ENCODE results near the gene KIF17. TPM values are rescaled to one million over a fixed set of nuclear protein-coding genes. Genes with fewer than 3 reads are reported as not detected.

KIF17 gene
- total and polyA plus RNA-seq, 4 experiments from 2014 or later: not detected

DNA sequence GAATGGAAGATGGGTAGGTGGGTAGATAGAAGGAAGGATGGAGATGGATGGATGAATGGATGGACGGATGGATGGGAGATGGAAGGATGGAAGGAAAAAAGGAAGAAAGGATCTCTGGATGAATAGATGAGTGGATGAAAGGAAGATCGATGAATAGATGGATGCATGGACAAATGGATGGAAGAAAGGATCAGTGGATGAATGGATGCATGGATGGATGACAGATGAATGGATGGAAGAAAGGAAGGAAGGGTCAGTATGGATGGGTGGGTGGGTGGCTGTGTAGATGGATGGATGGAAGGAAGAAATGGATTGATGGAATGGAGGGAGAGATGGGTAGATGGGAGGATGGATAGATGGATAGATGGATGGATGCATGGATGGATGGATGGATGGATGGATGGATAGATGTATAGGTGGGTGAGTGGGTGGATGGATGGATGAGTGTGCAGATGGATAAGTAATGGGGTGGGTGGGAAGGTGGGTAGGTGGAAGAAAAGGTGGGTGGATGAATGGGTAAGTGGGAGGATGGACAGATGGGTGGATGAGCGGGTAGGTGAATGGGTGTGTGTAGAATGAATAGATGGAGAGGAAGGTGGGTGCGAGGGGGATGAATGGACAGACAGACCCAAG, 14.6 kb downstream of the KIF17 start:
- no peaks in the 10 kb centered on the region for H3K36me3 Mint-ChIP-seq

DNA sequence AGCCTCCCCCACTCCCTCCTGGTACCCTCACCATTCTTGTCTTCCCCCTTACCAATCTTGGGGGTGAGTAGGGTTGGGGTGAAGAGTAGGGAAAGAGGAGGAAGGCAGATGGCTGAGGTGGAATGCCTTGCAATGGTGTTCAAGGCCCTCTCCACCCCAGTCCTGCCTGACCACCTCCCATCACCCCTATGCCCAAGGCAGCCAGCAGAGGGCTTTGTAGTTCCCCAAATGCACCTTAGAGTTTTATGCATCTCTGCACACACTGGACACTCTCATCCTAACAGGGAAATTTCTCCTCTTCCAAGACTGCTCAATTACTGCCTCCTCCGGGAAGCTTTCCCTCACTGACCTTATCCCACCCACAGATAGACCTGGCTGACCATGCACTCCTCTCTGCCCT, 15.4 kb downstream of the KIF17 start:
- ChIA-PET CTCF (ENCODE audit: partially characterized antibody) (interaction anchor here (0.9 kb wide), 1 partner anchor 493 kb away, joined by 5 read pairs; no protein-coding TSS in a partner anchor), POLR2A (ENCODE audit: partially characterized antibody) (no interaction called here)
- peaks cover 0 to 3% of the 10 kb centered on the region in 2 donors for H3K27me3 Mint-ChIP-seq
- no peak overlapping the region for H3K4me3 Mint-ChIP-seq
- no peak overlapping the region for H3K4me3 ChIP-seq (ENCODE audit: low read length in 2 of 2)
- H3K4me1 Mint-ChIP-seq: peaks cover 0 to 1% (median under 1%) of the 10 kb centered on the region in 4 donors
- no peaks in the 10 kb centered on the region for H3K36me3 ChIP-seq (ENCODE audit: insufficient read depth, low read length)
- H3K36me3 Mint-ChIP-seq: no peaks in the 10 kb centered on the region
- H3K4me1 ChIP-seq (ENCODE audit: insufficient read depth, low read length): no peaks in the 10 kb centered on the region
- H3K27ac Mint-ChIP-seq: no peak overlapping the region
- no peaks in the 10 kb centered on the region for H3K27me3 ChIP-seq (ENCODE audit: insufficient read depth, low read length)
- no peaks in the 10 kb centered on the region for H3K9me3 ChIP-seq (ENCODE audit: control insufficient read depth in 1 of 2, low read length in 2 of 2)
- intact Hi-C loops (cut with micrococcal nuclease): no loop called here
- no peak overlapping the region for H3K27ac ChIP-seq (ENCODE audit: low read depth, low read length)
- H3K9me3 Mint-ChIP-seq: no peaks in the 10 kb centered on the region
- DNase-seq: no peak

More for the DNA sequence above, 14.6 kb downstream of the KIF17 start:
- ChIA-PET CTCF (ENCODE audit: partially characterized antibody) (interaction anchor here (1.1 kb wide), 1 partner anchor 8 kb away, joined by 4 read pairs; no protein-coding TSS in a partner anchor), POLR2A (ENCODE audit: partially characterized antibody) (no interaction called here)
- intact Hi-C loops (cut with micrococcal nuclease): no loop called here
- H3K4me3 ChIP-seq (ENCODE audit: low read length in 2 of 2): no peak overlapping the region
- H3K9me3 Mint-ChIP-seq: no peaks in the 10 kb centered on the region
- no peaks in the 10 kb centered on the region for H3K9me3 ChIP-seq (ENCODE audit: control insufficient read depth in 1 of 2, low read length in 2 of 2)
- H3K4me3 Mint-ChIP-seq: no peak overlapping the region
- no peaks in the 10 kb centered on the region for H3K36me3 ChIP-seq (ENCODE audit: insufficient read depth, low read length)
- H3K27ac ChIP-seq (ENCODE audit: low read depth, low read length): no peak overlapping the region
- H3K27me3 Mint-ChIP-seq: peaks cover 0 to 3% of the 10 kb centered on the region in 2 donors
- H3K27me3 ChIP-seq (ENCODE audit: insufficient read depth, low read length): no peaks in the 10 kb centered on the region
- no peak overlapping the region for H3K27ac Mint-ChIP-seq
- no peak for DNase-seq
- H3K4me1 ChIP-seq (ENCODE audit: insufficient read depth, low read length): no peaks in the 10 kb centered on the region
- peaks cover 0 to 1% (median under 1%) of the 10 kb centered on the region in 4 donors for H3K4me1 Mint-ChIP-seq

DNA sequence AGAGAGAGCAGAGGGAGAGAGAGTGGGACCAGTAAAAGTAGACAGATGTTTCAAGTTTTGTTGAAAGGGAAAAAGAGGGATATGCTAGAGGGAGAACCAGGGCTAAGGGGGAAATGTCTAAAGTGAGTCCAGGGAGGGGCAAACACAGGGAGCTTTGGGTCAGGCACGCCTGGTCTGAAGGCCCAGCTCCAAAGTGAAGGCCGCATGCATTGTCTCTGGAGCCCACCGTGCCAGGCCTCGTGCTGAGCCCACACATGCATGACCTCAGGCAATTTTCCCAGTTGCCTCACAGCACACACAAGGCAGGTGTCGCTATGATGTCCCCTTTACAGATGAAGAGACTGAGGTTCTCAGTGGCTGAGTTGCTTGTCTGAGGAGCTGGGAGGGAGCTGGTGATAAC, 16.0 kb downstream of the KIF17 start:
- H3K27ac Mint-ChIP-seq: no peak overlapping the region
- no peak for DNase-seq
- H3K4me1 Mint-ChIP-seq: peaks cover under 1 to 3% (median 1%) of the 10 kb centered on the region in 4 donors
- CTCF ChIA-PET (ENCODE audit: partially characterized antibody): interaction anchor here (0.9 kb wide), 1 partner anchor 493 kb away, joined by 5 read pairs; no protein-coding TSS in a partner anchor
- POLR2A ChIA-PET (ENCODE audit: partially characterized antibody): no interaction called here
- H3K27me3 Mint-ChIP-seq: peaks cover 0 to 3% of the 10 kb centered on the region in 2 donors
- Histone ChIP-seq H3K4me1 (ENCODE audit: insufficient read depth, low read length) (peaks cover 3% of the 10 kb centered on the region), H3K9me3 (ENCODE audit: control insufficient read depth in 1 of 2, low read length in 2 of 2) (no peaks in the 10 kb centered on the region), H3K36me3 (ENCODE audit: insufficient read depth, low read length) (no peaks in the 10 kb centered on the region), H3K27me3 (ENCODE audit: insufficient read depth, low read length) (no peaks in the 10 kb centered on the region), H3K27ac (ENCODE audit: low read depth, low read length) (no peak overlapping the region), H3K4me3 (ENCODE audit: low read length in 2 of 2) (no peak overlapping the region)
- H3K36me3 Mint-ChIP-seq: no peaks in the 10 kb centered on the region
- no peak overlapping the region for H3K4me3 Mint-ChIP-seq
- no peaks in the 10 kb centered on the region for H3K9me3 Mint-ChIP-seq
- intact Hi-C loops (cut with micrococcal nuclease): no loop called here

DNA sequence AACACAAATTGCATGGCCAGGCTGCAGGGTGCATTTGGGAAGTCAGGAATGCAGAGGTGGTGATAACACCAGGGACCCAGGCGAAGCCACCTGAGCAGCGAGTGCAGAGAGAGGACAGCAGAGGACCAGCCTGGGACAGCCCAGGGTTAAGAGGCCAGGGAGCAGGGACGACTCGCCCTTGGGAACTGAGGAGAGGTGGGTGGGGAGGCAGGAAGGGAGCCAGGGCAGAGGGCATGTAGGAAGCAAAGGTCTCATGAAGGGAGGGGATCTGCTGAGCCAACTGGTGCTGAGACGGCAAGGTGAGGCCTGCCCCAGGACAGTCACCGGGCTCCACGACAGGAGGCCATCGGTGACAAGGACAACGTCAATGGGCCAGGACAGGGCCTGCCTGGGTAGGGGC, 16.4 kb downstream of the KIF17 start:
- Histone ChIP-seq H3K4me1 (ENCODE audit: insufficient read depth, low read length) (peaks cover 4% of the 10 kb centered on the region), H3K27me3 (ENCODE audit: insufficient read depth, low read length) (no peaks in the 10 kb centered on the region), H3K27ac (ENCODE audit: low read depth, low read length) (no peak overlapping the region), H3K9me3 (ENCODE audit: control insufficient read depth in 1 of 2, low read length in 2 of 2) (no peaks in the 10 kb centered on the region), H3K36me3 (ENCODE audit: insufficient read depth, low read length) (no peaks in the 10 kb centered on the region), H3K4me3 (ENCODE audit: low read length in 2 of 2) (no peak overlapping the region)
- H3K27ac Mint-ChIP-seq: no peak overlapping the region
- no peaks in the 10 kb centered on the region for H3K36me3 Mint-ChIP-seq
- ChIA-PET POLR2A (ENCODE audit: partially characterized antibody) (no interaction called here), CTCF (ENCODE audit: partially characterized antibody) (no interaction called here)
- peaks cover 0 to 3% of the 10 kb centered on the region in 2 donors for H3K27me3 Mint-ChIP-seq
- no peak for DNase-seq
- intact Hi-C loops (cut with micrococcal nuclease): no loop called here
- H3K4me1 Mint-ChIP-seq: peaks cover 1 to 5% (median 3%) of the 10 kb centered on the region in 4 donors
- H3K9me3 Mint-ChIP-seq: no peaks in the 10 kb centered on the region
- H3K4me3 Mint-ChIP-seq: no peak overlapping the region

DNA sequence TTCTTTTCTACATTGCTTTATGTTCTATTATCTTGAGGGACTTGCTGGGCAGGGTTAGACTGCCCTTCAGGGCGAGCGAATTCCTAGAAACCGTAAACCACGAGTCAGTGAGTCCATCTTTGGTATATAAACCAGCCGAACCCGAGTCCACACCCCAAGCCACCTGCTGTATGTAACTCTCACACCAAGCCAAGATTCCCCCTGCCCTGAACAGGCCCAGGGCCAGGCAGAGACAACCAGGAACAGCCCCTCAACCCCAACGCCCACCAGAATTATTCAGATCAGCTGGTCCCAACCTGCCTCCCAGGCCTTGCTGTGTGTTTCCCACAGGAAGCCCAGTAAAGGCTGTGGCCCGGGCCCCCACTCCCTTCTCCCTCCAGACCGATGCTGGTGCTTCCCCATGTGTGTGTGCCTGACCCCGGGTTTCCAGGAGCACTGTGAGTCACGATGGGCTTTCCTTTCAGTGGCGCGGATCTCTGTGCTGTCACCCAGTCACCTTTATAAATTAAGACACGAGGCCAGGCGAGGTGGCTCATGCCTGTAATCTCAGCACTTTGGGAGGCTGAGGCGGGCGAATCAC, 17.1 kb downstream of the KIF17 start:
- H3K36me3 Mint-ChIP-seq: no peaks in the 10 kb centered on the region

DNA sequence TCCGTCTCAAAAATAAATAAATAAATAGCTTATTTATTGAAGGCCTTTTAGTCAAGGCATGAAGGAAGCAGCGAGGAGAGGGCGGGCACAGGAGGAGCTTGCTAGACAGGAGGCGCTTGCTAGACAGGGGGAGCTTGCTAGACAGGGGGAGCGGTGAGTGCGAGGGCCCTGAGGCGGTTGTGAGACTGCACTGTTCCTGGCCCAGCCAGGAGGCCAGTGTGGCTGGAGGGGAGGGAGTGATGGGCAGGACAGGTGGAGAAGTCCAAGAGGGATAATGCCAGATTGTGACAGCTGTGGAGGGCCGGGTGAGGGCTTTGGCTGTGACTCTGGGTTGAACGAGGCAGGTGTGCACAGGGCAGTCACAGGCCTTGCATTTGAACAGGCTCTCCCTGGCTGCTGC, 18.2 kb downstream of the KIF17 start:
- H3K4me1 ChIP-seq (ENCODE audit: insufficient read depth, low read length): peaks cover 10% of the 10 kb centered on the region
- H3K4me3 Mint-ChIP-seq: no peak overlapping the region
- DNase-seq: no peak
- H3K36me3 ChIP-seq (ENCODE audit: insufficient read depth, low read length): no peaks in the 10 kb centered on the region
- no peaks in the 10 kb centered on the region for H3K27me3 ChIP-seq (ENCODE audit: insufficient read depth, low read length)
- no peak overlapping the region for H3K4me3 ChIP-seq (ENCODE audit: low read length in 2 of 2)
- CTCF ChIA-PET (ENCODE audit: partially characterized antibody): interaction anchor here (0.9 to 10.6 kb wide), 2 partner anchors 498 to 505 kb away, joined by 3 to 168 read pairs; no protein-coding TSS in a partner anchor
- intact Hi-C loops (cut with micrococcal nuclease): no loop called here
- H3K36me3 Mint-ChIP-seq: no peaks in the 10 kb centered on the region
- POLR2A ChIA-PET (ENCODE audit: partially characterized antibody): no interaction called here
- H3K27ac ChIP-seq (ENCODE audit: low read depth, low read length): no peak overlapping the region
- H3K9me3 ChIP-seq (ENCODE audit: control insufficient read depth in 1 of 2, low read length in 2 of 2): no peaks in the 10 kb centered on the region
- peak overlapping the region in 1 of 7 donors; percentile 14 for H3K27ac Mint-ChIP-seq
- H3K27me3 Mint-ChIP-seq: peaks cover 0 to 3% of the 10 kb centered on the region in 2 donors
- H3K9me3 Mint-ChIP-seq: peaks cover 0 to 2% (median 0%) of the 10 kb centered on the region in 8 donors
- peaks cover 3 to 8% (median 6%) of the 10 kb centered on the region in 4 donors for H3K4me1 Mint-ChIP-seq

More for the DNA sequence above, 17.1 kb downstream of the KIF17 start:
- no peak overlapping the region for H3K4me3 Mint-ChIP-seq
- no peak overlapping the region for H3K27ac Mint-ChIP-seq
- H3K27ac ChIP-seq (ENCODE audit: low read depth, low read length): no peak overlapping the region
- intact Hi-C loops (cut with micrococcal nuclease): no loop called here
- peaks cover 10% of the 10 kb centered on the region for H3K4me1 ChIP-seq (ENCODE audit: insufficient read depth, low read length)
- H3K9me3 ChIP-seq (ENCODE audit: control insufficient read depth in 1 of 2, low read length in 2 of 2): no peaks in the 10 kb centered on the region
- ChIA-PET POLR2A (ENCODE audit: partially characterized antibody) (no interaction called here), CTCF (ENCODE audit: partially characterized antibody) (interaction anchor here (10.6 kb wide), 1 partner anchor 497 kb away, joined by 168 read pairs; no protein-coding TSS in a partner anchor)
- peaks cover 3 to 8% (median 6%) of the 10 kb centered on the region in 4 donors for H3K4me1 Mint-ChIP-seq
- H3K27me3 Mint-ChIP-seq: peaks cover 0 to 3% of the 10 kb centered on the region in 2 donors
- H3K9me3 Mint-ChIP-seq: no peaks in the 10 kb centered on the region
- H3K36me3 ChIP-seq (ENCODE audit: insufficient read depth, low read length): no peaks in the 10 kb centered on the region
- H3K4me3 ChIP-seq (ENCODE audit: low read length in 2 of 2): no peak overlapping the region
- no peaks in the 10 kb centered on the region for H3K27me3 ChIP-seq (ENCODE audit: insufficient read depth, low read length)
- no peak for DNase-seq

DNA sequence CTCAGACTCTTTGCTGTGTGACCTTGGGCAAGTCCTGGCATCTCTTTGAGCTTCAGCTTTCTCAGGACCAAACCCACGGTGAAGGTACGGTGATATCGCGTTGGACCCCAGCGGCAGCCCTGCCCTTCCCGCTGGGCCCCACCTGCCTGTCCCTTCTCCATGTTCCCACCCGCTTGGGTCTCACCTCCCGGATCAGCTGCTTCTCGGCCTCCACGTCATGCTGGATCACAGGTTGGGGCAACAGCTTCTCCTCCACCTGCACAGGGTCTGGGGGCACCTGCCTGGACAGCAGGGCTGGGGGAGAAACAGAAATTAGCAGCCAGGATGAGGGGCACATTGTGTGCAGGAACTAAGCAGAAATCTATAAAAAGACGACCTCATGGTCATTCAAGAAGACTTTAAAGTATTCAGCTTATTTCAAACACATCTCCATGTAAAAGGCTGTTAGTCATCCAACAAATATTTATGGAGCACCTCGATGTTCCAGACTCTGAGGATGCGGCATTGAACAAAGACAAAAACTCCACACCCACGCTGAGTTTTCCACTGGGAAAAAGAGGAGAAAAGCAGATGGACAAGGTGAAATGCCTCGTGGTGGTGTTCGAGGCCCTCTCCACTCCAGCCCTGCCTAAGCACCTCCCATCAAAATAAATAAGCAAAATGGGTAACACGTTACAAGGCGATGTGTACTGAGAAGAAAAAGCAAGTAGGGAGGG, 19.5 kb downstream of the KIF17 start:
- Histone ChIP-seq H3K27ac (ENCODE audit: low read depth, low read length) (no peak overlapping the region), H3K4me3 (ENCODE audit: low read length in 2 of 2) (no peak overlapping the region), H3K27me3 (ENCODE audit: insufficient read depth, low read length) (no peaks in the 10 kb centered on the region), H3K36me3 (ENCODE audit: insufficient read depth, low read length) (no peaks in the 10 kb centered on the region), H3K4me1 (ENCODE audit: insufficient read depth, low read length) (peaks cover 10% of the 10 kb centered on the region), H3K9me3 (ENCODE audit: control insufficient read depth in 1 of 2, low read length in 2 of 2) (no peaks in the 10 kb centered on the region)
- peaks cover 3 to 8% (median 6%) of the 10 kb centered on the region in 4 donors for H3K4me1 Mint-ChIP-seq
- peak overlapping the region in 3 of 8 donors; percentile 22 to 38 (median 30) for H3K4me3 Mint-ChIP-seq
- intact Hi-C loops (cut with micrococcal nuclease): no loop called here
- H3K27ac Mint-ChIP-seq: no peak overlapping the region
- peaks cover 0 to 2% (median 0%) of the 10 kb centered on the region in 8 donors for H3K9me3 Mint-ChIP-seq
- peaks cover 0 to 3% of the 10 kb centered on the region in 2 donors for H3K27me3 Mint-ChIP-seq
- POLR2A ChIA-PET (ENCODE audit: partially characterized antibody): interaction anchor here (0.6 kb wide), 1 partner anchor 60 kb away, joined by 3 read pairs; no protein-coding TSS in a partner anchor
- CTCF ChIA-PET (ENCODE audit: partially characterized antibody): interaction anchor here (2.7 to 10.6 kb wide), 3 partner anchors 491 to 500 kb away, joined by 13 to 168 read pairs (median 15); no protein-coding TSS in a partner anchor
- no peak for DNase-seq
- no peaks in the 10 kb centered on the region for H3K36me3 Mint-ChIP-seq

Data from CD4-positive, alpha-beta memory T cell (primary cell).